ENCODE measurements around the gene THPO.

Gene THPO

DNA sequence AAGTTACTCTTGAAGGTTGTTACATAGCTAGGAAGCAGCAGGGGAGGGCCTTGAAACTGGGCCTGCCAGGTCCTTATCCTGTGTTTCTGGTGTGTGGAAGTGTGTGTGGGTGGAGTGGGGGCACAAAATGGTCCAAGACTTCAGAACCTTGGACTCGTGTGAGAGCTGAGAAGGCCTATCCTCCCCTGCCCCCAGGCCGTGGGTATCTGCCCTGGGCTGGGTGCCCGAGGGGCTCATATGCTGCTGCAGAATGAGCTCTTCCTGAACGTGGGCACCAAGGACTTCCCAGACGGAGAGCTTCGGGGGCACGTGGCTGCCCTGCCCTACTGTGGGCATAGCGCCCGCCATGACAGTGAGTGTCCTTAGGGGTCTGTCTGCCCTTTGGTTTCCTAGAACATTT, 6.3 kb upstream of the THPO start:
- DNase-seq: no peak

DNA sequence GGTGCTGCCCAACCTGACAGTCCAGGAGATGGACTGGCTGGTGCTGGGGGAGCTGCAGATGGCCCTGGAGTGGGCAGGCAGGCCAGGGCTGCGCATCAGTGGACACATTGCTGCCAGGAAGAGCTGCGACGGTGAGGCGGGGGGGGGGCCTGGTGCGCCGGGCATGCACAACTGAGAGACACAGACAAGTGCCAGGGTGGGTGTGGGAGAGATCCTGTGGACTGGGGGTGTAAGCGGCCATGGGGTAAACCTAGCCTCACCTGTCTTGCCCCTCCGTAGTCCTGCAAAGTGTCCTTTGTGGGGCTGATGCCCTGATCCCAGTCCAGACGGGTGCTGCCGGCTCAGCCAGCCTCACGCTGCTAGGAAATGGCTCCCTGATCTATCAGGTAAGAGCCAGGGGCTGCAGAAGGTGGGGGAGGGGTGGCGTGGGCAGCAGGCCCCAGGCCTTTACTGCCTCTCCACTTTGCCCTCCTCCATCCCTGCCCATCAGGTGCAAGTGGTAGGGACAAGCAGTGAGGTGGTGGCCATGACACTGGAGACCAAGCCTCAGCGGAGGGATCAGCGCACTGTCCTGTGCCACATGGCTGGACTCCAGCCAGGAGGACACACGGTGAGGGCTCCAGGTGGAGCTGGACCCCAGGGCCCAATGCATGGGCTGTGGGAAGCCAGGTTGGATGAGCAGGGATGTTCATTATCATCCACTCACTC, 5.2 kb upstream of the THPO start:
- no peak for DNase-seq

DNA sequence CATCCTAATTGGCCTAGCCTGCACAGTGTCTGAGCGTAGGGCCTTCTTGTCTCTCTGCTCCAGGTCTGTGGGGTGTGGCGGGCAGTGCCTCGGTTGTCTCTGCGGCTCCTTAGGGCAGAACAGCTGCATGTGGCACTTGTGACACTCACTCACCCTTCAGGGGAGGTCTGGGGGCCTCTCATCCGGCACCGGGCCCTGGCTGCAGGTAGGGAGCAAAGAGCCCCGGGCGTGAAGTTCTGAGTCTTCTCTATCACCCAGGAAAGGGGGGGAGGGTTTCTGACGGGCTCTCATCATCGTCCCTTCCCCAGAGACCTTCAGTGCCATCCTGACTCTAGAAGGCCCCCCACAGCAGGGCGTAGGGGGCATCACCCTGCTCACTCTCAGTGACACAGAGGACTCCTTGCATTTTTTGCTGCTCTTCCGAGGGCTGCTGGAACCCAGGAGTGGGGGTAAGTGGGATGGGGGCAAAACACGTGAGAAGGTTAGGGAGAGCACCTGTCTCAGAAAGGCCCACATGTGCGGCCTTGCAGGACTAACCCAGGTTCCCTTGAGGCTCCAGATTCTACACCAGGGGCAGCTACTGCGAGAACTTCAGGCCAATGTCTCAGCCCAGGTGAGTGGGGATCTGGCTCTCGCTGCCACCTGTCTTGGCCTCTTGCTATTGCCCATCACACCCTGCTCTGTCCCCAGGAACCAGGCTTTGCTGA, 4.5 kb upstream of the THPO start:
- no peak for DNase-seq

DNA sequence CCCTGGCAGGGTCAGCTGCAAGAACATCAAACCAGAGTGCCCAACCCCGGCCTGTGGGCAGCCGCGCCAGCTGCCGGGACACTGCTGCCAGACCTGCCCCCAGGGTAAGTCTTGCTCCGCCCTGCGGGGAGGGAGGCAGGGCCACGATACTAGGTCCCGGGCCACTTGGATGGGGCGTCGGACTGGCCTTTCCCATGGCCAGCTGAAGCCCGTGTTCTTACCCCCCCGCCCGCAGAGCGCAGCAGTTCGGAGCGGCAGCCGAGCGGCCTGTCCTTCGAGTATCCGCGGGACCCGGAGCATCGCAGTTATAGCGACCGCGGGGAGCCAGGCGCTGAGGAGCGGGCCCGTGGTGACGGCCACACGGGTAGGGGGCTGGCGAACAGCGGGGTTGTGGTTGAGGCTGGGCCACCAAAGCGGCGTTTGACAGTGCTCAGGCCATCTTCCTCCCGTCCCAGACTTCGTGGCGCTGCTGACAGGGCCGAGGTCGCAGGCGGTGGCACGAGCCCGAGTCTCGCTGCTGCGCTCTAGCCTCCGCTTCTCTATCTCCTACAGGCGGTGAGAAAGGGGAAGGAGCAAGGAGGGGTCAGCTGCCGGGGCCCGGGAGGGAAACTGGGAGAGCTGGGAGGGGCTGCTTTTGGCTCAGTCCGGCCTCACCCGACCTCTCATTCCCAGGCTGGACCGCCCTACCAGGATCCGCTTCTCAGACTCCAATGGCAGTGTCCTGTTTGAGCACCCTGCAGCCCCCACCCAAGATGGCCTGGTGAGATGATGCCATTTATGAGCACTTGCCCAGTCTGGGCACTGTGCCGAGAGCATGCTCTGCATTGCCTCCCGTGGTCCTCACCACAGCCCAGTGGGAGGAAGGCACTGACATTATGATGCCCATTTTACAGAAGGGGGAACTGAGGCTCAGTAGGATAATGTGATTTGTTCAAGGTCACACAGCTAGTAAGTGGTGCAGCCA, 3.5 kb upstream of the THPO start:
- DNase-seq: no peak

DNA sequence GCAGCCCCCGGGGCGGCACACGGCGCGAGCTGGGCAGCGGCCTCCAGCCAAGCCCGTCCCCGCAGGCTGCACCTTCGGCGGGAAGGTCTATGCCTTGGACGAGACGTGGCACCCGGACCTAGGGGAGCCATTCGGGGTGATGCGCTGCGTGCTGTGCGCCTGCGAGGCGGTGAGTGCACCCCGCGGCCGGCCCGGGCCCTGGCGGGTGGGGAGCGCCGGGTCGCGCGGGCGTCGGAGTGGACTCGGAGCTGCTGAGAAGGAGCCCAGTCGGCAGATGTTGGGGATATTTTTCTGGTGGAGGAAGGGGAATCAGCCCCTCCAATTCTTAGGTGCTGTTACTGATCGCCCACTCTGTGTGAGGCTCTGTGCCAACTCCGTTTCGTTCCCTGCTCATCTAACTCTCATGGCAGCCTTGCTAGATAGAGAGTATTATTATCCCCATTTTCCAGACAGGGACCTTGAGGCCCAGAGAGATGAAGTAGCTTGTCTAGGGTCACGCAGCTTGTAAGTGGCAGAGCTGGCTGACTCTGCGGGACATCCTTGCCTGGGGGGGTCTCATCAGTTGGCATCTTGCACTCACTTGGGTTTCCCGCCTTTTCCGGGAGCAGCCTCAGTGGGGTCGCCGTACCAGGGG, 2.7 kb upstream of the THPO start:
- no peak for DNase-seq

DNA sequence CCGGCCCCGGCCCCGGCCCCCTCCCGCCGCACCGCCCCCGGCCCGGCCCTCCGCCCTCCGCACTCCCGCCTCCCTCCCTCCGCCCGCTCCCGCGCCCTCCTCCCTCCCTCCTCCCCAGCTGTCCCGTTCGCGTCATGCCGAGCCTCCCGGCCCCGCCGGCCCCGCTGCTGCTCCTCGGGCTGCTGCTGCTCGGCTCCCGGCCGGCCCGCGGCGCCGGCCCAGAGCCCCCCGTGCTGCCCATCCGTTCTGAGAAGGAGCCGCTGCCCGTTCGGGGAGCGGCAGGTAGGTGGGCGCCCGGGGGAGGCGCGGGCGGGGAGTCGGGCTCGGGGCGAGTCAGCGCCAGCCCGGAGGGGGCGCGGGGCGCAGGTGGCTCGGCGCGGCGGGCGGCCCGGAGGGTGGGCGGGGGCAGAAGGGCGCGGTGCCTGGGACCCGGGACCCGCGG, 2.2 kb upstream of the THPO start:
- peak in 1 of 2 experiments; percentile 40 for DNase-seq

DNA sequence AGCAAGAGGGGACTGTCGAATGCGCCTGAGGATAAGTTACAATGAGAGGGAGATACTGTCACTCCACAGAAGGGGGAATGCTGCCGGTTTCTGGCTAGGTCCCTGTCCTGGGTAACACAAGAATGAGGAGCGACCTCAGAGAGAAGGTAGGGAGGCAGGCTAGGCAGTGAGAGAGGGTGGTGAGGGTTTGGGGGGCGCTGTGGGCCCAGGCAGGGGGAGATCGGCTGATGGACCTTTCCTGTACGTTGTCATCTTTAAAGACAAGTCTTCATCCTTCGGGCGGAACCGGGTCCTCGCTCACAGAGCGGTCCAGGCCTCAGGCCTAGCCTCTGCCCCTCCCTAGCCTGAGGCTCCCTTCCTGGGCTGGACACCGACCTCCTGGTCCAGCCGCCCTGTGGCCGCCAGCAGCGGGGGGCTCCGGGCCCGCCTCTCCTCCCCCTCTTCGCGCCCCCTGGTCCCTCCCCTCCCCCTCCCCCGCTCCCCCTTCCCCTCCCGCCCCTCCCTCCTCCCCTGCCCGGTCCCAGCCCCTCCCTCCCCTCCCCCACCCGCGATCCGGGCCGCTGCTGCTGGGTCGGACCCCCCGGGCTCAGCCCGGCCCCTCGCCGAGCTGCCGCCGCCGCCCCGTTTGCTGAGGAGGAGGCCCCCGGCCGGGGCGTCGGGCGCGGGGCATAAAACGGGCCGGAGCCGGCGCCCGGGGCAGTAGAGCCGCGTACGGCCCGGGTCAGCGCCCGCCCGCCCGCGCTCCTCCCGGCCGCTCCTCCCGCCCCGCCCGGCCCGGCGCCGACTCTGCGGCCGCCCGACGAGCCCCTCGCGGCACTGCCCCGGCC, 1.6 kb upstream of the THPO start, which contains the start of gene CHRD:
CHRD (plus strand) TSS at position 697 of the 827 bp plus-strand sequence. CDS start 265 bp downstream, outside the sequence.
- no peak for DNase-seq

DNA sequence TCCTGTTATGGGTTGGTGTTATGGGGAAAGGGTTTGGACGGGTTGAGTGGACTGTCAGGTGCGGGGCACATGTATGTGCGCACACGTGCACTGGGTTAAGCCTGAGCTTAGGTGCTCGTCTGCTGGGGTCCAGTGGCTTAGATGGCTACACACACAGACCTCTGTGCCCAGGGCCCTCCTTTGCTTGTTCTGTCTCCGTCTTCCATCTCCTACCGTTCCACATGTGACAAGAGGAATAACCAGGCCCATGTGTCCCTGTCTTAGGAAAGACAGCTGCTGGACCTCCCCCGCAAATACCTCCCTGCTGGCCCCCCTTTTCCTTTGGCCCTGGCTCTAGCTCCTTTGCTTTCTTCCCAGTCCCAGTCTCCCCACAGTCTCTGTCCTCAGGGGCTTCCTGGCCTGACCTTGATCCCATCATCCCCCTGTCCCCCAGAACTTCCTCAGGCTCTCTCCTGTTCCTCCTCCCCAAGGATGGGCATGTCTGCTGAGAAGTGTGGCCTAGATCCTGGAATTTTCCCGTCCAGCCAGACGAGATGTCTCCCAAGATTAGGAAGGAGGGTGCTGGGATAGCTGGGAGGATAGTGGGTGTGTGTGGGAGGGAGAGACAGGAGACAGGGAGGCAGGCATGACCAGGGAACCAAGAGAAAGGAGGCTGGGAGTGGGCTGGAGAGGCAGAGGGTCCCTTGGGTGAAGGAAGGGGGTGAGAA, 797 bp upstream of the THPO start:
- DNase-seq: no peak

DNA sequence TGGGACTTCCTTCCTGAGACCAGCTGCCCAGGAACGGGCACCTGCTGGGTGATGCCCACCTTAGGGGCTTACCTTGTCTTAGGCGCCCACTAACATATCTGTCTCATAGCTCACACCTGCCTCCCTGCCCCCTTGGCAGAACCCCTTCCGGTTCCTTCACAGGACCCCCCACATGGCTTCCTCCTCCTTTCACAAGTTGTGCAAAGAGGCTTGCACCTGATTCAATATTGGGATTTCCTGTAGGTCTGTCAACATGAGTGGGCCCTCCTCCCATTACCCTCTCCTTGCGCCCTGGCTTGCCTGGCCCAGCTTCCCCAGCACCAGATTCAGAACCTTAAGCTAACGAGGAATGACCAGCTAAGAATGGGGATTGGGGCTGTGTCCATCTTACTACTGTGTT, 633 bp downstream of the THPO start:
- DNase-seq: no peak

DNA sequence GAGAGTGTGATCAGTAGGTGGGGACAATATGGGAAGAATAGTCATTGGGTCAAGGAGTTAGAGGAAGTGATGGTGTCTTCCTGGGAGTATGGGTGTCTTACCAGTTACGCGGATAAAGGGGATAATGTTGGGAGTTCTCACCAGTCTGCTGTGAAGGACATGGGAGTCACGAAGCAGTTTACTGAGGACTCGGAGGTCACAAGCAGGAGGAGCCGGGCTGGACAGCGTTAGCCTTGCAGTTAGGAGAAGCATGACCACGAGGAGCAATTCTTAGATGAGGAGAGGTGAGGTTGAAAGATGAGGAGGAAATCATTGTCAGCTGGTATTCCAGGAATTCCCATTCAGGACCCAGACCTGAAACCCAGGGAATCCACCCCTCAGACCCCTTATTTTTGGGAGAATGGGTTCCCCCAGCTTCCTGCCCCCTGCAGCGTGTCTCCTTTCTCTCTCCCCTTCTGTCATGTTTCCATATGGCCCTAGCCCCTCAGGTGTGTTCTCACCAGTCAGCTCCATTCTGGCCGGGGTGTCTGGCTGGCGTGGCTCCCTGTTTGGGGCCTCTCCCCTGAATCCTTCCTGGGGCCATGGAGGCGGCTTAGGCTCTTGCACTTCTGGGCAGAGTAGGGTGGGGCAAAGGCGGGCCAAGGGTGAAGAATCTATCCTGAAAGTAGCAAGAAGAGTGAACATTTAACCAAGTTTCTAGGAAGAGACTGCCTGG, 2.1 kb downstream of the THPO start:
- no peak for DNase-seq

DNA sequence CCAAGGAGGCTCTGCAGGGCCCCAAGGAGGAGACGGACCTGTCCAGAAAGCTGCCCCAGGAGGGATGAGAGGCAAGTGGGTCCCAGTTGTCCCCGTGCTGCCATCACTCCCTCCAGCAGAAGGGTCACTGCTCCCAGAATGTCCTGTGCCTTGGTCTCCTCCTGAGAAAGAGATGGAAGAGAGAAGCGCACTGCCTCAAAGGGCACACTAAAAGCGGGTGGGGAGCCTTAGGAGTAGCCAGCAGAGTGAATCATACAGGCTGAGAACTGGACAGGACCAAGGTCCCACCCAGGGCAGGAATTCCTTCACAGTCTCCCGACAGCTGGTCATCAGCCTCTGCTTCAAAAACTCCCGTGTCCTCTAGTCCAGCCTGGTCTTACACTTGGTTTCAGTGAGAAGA, 4.6 kb downstream of the THPO start:
- DNase-seq: no peak

DNA sequence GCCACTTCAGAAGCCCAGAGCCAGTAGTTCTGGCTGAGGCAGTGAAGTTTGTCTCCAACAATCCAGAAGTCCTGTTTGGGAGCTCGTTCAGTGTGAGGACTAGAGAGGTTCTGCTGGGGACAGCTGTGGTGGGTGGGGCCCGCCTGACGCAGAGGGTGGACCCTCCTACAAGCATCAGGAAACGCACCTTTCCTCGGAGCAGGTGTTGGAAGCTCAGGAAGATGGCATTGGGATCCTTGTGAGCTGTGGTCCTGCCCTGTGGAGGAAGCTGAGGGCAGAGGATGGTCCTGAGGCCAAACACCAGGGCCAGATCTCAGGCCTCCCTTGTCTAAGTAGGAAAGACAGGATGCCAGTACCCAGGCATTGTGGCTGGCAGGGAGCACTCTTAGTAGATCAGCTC, 5.1 kb downstream of the THPO start:
- DNase-seq: no peak

DNA sequence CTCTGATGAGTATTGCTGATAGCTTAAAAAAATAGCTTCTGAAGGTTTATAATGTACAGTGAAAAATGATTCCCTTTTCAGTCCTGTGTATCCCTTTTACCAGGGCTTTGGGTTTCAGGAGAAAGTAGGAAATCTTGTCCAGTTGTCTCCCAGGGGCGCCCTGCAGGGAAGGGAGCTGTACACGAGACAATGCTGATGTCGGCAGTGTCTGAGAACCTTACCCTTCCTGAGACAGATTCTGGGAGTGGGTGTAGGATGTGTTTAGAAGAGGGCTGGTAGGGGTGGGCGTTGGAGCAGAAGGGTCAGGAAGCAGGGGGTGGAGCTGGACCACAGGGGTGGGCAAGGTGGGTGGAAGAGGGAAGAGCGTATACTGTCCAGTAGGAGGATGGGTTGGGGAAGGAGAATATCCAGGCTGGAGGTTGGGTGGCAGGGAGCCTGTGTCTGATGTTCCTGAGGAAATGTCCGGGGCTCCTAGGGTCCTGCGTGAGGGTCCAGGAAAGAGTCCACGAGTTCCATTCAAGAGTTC, 5.6 kb downstream of the THPO start:
- DNase-seq: no peak

DNA sequence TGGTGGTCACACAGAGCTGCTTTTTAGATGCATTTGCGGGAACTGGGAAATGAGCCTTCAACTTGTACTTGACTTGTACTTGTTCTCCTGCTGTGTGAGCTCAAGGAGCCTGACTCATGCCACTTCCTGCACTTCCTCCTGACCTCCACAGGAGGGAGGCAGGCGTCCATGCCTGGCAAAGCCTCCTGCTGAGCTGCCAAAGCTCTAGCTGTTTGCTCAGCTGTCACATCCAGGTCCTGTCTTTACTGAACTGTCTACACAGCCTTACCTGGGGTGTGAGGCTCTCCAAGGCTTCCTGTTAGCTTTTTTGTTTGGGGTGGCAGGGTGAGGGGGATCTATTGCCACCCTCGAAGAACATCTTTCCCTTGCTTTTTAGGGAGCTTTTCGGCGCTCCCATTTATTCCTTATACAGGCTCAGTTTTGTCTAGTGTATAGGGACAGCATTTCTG, 6.4 kb downstream of the THPO start:
- DNase-seq: peak; percentile 69 to 89

DNA sequence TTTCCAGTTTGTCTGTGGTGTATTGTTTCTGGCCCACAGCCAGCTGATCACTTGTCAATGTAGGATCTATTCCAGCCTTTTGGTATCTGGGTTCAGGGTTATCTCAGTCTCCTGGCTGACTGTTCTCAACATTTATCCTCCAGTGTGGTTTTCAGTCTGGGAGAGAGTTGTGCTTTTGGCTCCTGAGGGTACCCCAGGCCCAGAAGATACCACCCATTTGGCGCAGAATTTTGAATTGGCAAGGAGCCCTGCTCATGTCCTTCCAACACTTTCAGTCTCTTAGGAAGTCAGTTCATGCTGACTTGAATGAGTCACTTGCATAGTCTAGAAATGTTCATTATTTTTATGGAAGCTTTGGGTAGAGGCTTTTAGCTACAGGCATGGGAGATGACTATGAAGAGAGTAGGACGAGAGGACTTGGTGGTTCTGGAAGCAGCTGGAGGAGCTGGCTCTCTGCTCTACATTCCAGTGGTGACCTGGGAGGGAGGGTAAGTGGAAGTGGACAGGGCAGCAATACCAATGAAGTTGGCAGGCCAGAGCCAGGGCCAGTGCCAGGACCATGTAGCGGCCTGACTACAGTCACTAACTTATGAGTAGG, 9.3 kb downstream of the THPO start:
- DNase-seq: peak in 1 of 2 experiments; percentile 74

DNA sequence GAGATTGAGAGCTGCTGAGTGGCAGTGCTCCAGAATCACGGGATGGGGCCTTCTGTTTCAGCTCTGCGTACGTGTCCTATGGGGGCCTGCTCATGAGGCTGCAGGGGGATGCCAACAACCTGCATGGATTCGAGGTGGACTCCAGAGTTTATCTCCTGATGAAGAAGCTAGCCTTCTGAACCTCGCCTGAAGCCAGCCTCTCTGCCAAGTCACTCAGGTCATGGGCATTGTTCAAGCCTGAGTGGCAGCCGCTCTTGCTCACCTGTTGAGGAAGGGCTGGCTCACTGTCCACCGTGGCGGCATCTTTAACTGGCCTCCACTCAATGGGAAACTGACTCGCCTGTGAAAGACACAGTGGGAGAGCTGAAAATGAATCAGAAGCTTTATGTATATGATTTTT, 9.9 kb downstream of the THPO start:
- no peak for DNase-seq

DNA sequence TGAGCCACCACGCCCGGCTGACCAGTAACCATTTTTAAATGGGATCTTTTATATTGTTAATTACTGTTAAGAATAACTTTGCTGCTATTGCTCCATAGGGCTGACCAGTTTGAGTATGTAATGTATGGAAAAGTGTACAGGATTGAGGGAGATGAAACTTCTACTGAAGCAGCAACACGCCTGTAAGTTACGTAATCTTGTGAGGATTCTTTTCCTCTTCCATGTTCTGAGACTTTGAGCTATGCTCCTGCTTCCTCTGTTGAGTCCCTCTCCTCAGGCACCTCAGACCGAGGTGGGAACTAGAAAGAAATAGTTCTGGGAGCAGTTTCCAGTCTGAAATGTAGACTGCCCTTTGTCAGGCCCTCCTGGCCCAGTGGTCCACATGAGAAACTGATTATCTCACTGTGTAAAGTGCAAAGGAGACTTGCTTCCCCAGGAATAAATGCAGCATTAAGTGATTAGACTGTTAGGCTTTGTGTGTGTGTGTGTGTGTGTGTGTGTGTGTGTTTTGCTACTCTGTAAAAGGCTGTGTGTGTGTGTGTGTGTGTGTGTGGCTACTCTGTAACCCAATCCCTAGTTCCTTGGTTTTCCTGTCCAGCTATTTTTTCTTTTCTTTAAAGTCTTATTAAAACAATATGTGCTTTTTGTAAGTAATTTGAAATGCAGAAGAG, 11.3 kb downstream of the THPO start:
- no peak for DNase-seq

DNA sequence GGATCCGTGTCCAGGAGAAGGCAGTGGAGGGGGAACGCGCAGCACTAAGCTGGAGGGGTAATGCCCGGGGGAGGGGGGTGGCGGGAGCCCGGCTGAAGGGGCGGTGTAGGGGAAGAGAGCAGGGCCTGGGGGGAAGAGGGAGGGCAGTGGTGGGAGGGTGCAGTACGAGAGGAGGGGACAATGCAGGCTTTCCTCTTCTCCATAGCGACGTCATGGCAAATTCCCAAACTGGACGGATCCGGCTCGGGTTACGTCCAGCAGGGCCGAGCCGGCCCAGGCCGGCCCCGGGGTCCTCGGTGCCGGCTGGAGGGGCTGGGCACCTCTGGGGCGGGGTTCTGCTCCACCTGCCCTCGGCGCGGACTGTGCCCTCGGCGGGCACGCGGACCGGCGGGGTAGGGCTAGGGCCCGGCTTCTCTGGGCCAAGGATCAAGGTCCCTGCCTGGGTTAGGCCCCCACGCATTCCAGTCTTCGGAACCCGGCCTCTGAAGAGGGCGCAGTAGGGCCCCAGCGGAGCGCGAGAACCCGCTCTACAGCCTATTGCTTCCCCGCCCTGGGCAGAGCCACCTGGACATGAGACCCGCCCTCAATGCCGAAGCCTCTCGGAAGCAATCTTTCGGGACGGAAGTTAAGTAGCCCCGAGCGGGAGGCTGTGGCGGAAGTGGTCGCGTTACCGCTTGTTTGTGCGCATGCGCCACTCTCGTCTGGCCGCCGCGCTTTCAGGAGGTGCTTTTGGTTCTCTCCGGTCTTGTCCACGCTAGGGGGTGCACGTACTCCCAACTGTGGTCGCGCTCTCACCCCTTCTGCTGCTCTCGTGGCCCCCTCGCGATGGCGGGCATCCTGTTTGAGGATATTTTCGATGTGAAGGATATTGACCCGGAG, 15.1 kb downstream of the THPO start:
- DNase-seq: peak; percentile 97 to 99
